ENCODE measurements around the gene WDR12.
"Not testable (repeated sequence)": the region's sequence is repeated elsewhere in the genome, so short reads cannot be mapped to it uniquely, and the experiment has no call there.

The WDR12 gene

GRCh38 chr2:202883987-202884675 lies 27.3 kb downstream of the WDR12 start:
- no peak for DNase-seq

GRCh38 chr2:202881570-202881969 lies 29.9 kb downstream of the WDR12 start:
- no peak for DNase-seq

- DNase-seq = no peak
These were observed 33.8 kb downstream of the WDR12 start for GRCh38 chr2:202877699-202878098.

- peak; percentile 27 for DNase-seq
These were observed 40.0 kb downstream of the WDR12 start, which contains the start of gene ICA1L for GRCh38 chr2:202871300-202872141. Gene ICA1L (minus strand): TSS chr2:202871766. CDS start chr2:202829009, 42,757 bp downstream.

GRCh38 chr2:202870431-202871299 lies 40.8 kb downstream of the WDR12 start:
- DNase-seq = peak; percentile 27

- DNase-seq = no peak
These were observed 49.5 kb downstream of the WDR12 start for GRCh38 chr2:202861987-202862386.

- no peak for DNase-seq
These were observed 52.9 kb downstream of the WDR12 start for GRCh38 chr2:202858601-202859000.

GRCh38 chr2:202849343-202849742 lies 62.1 kb downstream of the WDR12 start:
- DNase-seq = not testable (repeated sequence)

- no peak for DNase-seq
These were observed 62.7 kb downstream of the WDR12 start for GRCh38 chr2:202848813-202849212.

GRCh38 chr2:202847693-202848524 lies 63.6 kb downstream of the WDR12 start:
- DNase-seq = no peak

- no peak for DNase-seq
These were observed 66.8 kb downstream of the WDR12 start for GRCh38 chr2:202844656-202845055.

GRCh38 chr2:202842690-202843089 lies 68.8 kb downstream of the WDR12 start:
- no peak for DNase-seq

GRCh38 chr2:202841090-202841867 lies 70.2 kb downstream of the WDR12 start:
- no peak for DNase-seq

- peak; percentile 45 for DNase-seq
These were observed 79.9 kb downstream of the WDR12 start for GRCh38 chr2:202831242-202832220.

GRCh38 chr2:202824901-202825300 lies 86.6 kb downstream of the WDR12 start:
- DNase-seq = no peak
